GM12878 (cell line): ENCODE data around the gene BMPR2. TPM values are rescaled to one million over a fixed set of nuclear protein-coding genes. Genes with fewer than 3 reads are reported as not detected.

Experiments
- ATAC-seq: fragments of 200-7000 bp; cut with Tn5 transposase; 3 replicates; pipeline ENCODE4 v1.9.1; 2020; ENCODE audit warnings: mild to moderate bottlenecking, moderate library complexity
- BruUV-seq: library from RNA; stranded (reverse); fragments of 400-500 nt; replicated peaks from 2 replicates; lab custom pipeline; 2021; lab: Mats Ljungman, UMichigan
- CTCF ChIA-PET: fragments of 300-600 bp; sonication (Branson Sonifier 250); formaldehyde crosslinking; extraction: SDS; loops from one replicate; lab custom pipeline; 2021; ENCODE audit warnings: inconsistent platforms; lab: Yijun Ruan, JAX
- POLR2A ChIA-PET: fragments of 350-600 bp; formaldehyde crosslinking; extraction: SDS; loops from one replicate; lab custom pipeline; 2021; ENCODE audit warnings: inconsistent platforms; lab: Charles Lee
- RAD21 ChIA-PET: fragments of 300-600 bp; sonication (Branson Sonifier 250); formaldehyde crosslinking; loops from one replicate; lab custom pipeline; 2023; ENCODE audit warnings: antibody characterized with exemption; ENCODE audit not compliant: unreplicated experiment; lab: Charles Lee
- SMC1A ChIA-PET: fragments of 300-600 bp; sonication (Branson Sonifier 250); formaldehyde crosslinking; loops from one replicate; lab custom pipeline; 2023; ENCODE audit not compliant: unreplicated experiment, uncharacterized antibody; lab: Charles Lee
- DNase-seq: peaks from one replicate; pipeline ENCODE4 v3.0.0-alpha.2; 2011; ENCODE audit warnings: low read depth, low spot score
- FAIRE-seq: peaks from 3 replicates; lab custom pipeline; 2011; peaks lifted over from hg19 to GRCh38; lab: Jason Lieb, UNC
- H2AFZ ChIP-seq: 2 replicates; pipeline ENCODE4 v1.6.0; 2011; ENCODE audit warnings: low read depth, low read length, control low read depth; ENCODE audit not compliant: control insufficient read depth
- H3K27ac ChIP-seq: 2 replicates; pipeline ENCODE4 v1.5.1; 2011; ENCODE audit warnings: control low read depth; ENCODE audit not compliant: control insufficient read depth, insufficient read depth
- H3K27me3 ChIP-seq, 2 experiments: replicated peaks in 1 of 2; 2 replicates each; pipeline versions ENCODE4 v1.6.0 to v1.6.1; 2011; ENCODE audit warnings: low read length in 1 of 2; ENCODE audit not compliant: control insufficient read depth in 2 of 2, insufficient read depth in 2 of 2
- H3K36me3 ChIP-seq, 2 experiments: 2 replicates each; pipeline ENCODE4 v1.5.1; 2011; ENCODE audit warnings: low read length in 1 of 2; ENCODE audit not compliant: control insufficient read depth in 2 of 2, insufficient read depth in 2 of 2
- H3K4me1 ChIP-seq: 2 replicates; pipeline ENCODE4 v1.6.1; 2011; ENCODE audit warnings: mild to moderate bottlenecking, low read length, moderate library complexity, mixed read lengths; ENCODE audit not compliant: control insufficient read depth, insufficient read depth
- H3K4me2 ChIP-seq: 2 replicates; pipeline ENCODE4 v1.6.0; 2011; ENCODE audit warnings: control low read depth; ENCODE audit not compliant: control insufficient read depth, insufficient read depth
- H3K4me3 ChIP-seq: fragments of 200-600 bp; sonication (generic); 2 replicates; pipeline ENCODE4 v1.5.1; 2016
- H3K79me2 ChIP-seq: 2 replicates; pipeline ENCODE4 v1.6.0; 2011; ENCODE audit warnings: low read length; ENCODE audit not compliant: control insufficient read depth, insufficient read depth
- H3K9ac ChIP-seq: 2 replicates; pipeline ENCODE4 v1.8.0; 2011; ENCODE audit warnings: low read length, control low read depth, mixed read lengths; ENCODE audit not compliant: control insufficient read depth, insufficient read depth
- H3K9me3 ChIP-seq: replicated peaks from 3 replicates; pipeline ENCODE4 v1.5.1; 2011; ENCODE audit warnings: mild to moderate bottlenecking, low read length; ENCODE audit not compliant: control insufficient read depth, insufficient read depth
- H4K20me1 ChIP-seq: 2 replicates; pipeline ENCODE4 v1.6.0; 2011; ENCODE audit not compliant: control insufficient read depth, insufficient read depth
- CHD4 ChIP-seq: fragments of 200-600 bp; sonication (generic); IDR thresholded peaks from 2 replicates; pipeline ENCODE4 v1.6.1; 2016; ENCODE audit warnings: mild to moderate bottlenecking
- EP300 ChIP-seq, 2 experiments: fragments of 150-350 bp in 1 of 2; IDR thresholded peaks; 2 replicates each; pipeline ENCODE4 v1.6.1; 2011 to 2012; ENCODE audit warnings: low read depth in 2 of 2, low read length in 2 of 2, borderline replicate concordance in 1 of 2, improper control_type of control experiment in 1 of 2, inconsistent platforms in 1 of 2; ENCODE audit not compliant: control insufficient read depth in 1 of 2
- FOXK2 ChIP-seq: fragments of 450-650 bp; IDR thresholded peaks from 2 replicates; pipeline ENCODE4 v1.6.1; 2017; ENCODE audit warnings: mild to moderate bottlenecking, moderate library complexity
- IKZF2 ChIP-seq, 2 experiments: fragments of 450-650 bp; IDR thresholded peaks; 2 replicates each; pipeline ENCODE4 v1.6.1; 2017; ENCODE audit warnings: mild to moderate bottlenecking in 2 of 2, moderate library complexity in 2 of 2
- MTA2 ChIP-seq: fragments of 450-650 bp; IDR thresholded peaks from 2 replicates; pipeline ENCODE4 v1.6.1; 2016; ENCODE audit warnings: low read depth, mild to moderate bottlenecking, moderate library complexity
- PAX5 ChIP-seq: IDR thresholded peaks from 2 replicates; pipeline ENCODE4 v1.6.1; 2011; ENCODE audit warnings: low read depth, low read length, borderline replicate concordance
- SREBF1 ChIP-seq: IDR thresholded peaks from 2 replicates; pipeline ENCODE4 v1.6.1; 2012; ENCODE audit warnings: mild to moderate bottlenecking, low read length
- WGBS: methylation state at CpG from one replicate; pipeline ENCODE4 v1.1.6; 2016; ENCODE audit warnings: low lambda C conversion rate; ENCODE audit not compliant: insufficient replicate concordance, insufficient coverage; ENCODE audit errors: missing lambda C conversion rate; 5-methylcytosine and 5-hydroxymethylcytosine counted together
- in situ Hi-C: fragments of 300-500 bp; cut with MboI; formaldehyde crosslinking; loops from 9 replicates; pipeline ENCODE4 v1.14.3; 2018; ENCODE audit warnings: mixed read lengths
- intact Hi-C: fragments of 100-400 bp; cut with micrococcal nuclease; formaldehyde crosslinking; loops from one replicate; pipeline ENCODE4 v1.14.2; 2022; ENCODE audit not compliant: unreplicated experiment
- polyA plus RNA-seq, 11 experiments: library from polyadenylated mRNA; depleted of rRNA in 4 of 11; unstranded in 6 of 11; stranded (reverse) in 5 of 11; fragments of >200 nt; fragmentation: Nextera tagmentation in 4 of 11; fragmentation: Illumina TruSeq in 1 of 11; extraction: Ambion mirVana in 4 of 11; extraction: Trizol in 1 of 11; gene quantifications; 1 replicate in 1 of 11; 2 replicates in 10 of 11; pipeline versions ENCODE4 v1.2.1 to v1.2.3, GENCODE V29; 2011 to 2016; ENCODE audit warnings: inconsistent platforms in 2 of 11, missing spikeins in 2 of 11, low read depth in 1 of 11
- total RNA-seq, 4 experiments: library from RNA; depleted of rRNA in 3 of 4; stranded (reverse); fragments of >200 nt in 3 of 4; fragmentation: Illumina TruSeq in 1 of 4; extraction: Trizol in 1 of 4; gene quantifications; 2 replicates each; pipeline versions ENCODE4 v1.2.1 to v1.2.3, GENCODE V29; 2013 to 2021
- TF ChIP-seq, protein P1 (sequence below), 3 experiments: IDR thresholded peaks in 2 of 3; conservative IDR thresholded peaks in 1 of 3; 2 replicates each; pipeline ENCODE4 v1.5.1; 2011; ENCODE audit warnings: low read depth in 3 of 3, low read length in 3 of 3, mild to moderate bottlenecking in 3 of 3, control low read depth in 2 of 3, moderate library complexity in 2 of 3, inconsistent platforms in 1 of 3, mixed read lengths in 1 of 3; ENCODE audit not compliant: control insufficient read depth in 2 of 3, insufficient read depth in 1 of 3; ENCODE audit errors: extremely low read depth in 1 of 3

Gene BMPR2
- total and polyA plus RNA-seq, 10 of the 15 experiments (the other 5 are each of a cell fraction or from before 2014, with no cell fraction given), result 2.4 to 33.0 (median 7.1) TPM

- RAD21 ChIA-PET, result interaction anchor here (1.0 to 1.8 kb wide), 6 partner anchors 8 to 25 kb away, joined by 3 to 16 read pairs (median 4); partner anchors contain the start of gene FAM117B
- in situ Hi-C loops, result no loop called here
- H3K4me3 ChIP-seq, result no peak overlapping the region
- H3K79me2 ChIP-seq, result no peaks in the 10 kb centered on the region
- POLR2A ChIA-PET, result interaction anchor here (1.0 to 3.2 kb wide), 5 partner anchors 18 to 60 kb away, joined by 3 to 18 read pairs (median 4); partner anchors contain the start of gene FAM117B
- DNase-seq, result no peak
- no peaks in the 10 kb centered on the region for H4K20me1 ChIP-seq
- no peak for ATAC-seq
- intact Hi-C loops, result no loop called here
- peak overlapping the region; percentile 21; the same call in 1 of the 2 replicates for H2AFZ ChIP-seq
- peaks cover 30% of the 10 kb centered on the region for H3K4me1 ChIP-seq
- SMC1A ChIA-PET, result interaction anchor here (0.6 to 2.4 kb wide), 15 partner anchors 8 to 259 kb away, joined by 3 to 21 read pairs (median 4); partner anchors contain the start of gene FAM117B
- H3K9ac ChIP-seq, result no peak overlapping the region
- H3K4me2 ChIP-seq, result peak overlapping the region; percentile 56; the same call in 1 of the 2 replicates
- FAIRE-seq, result peak; percentile 56
- H3K27me3 ChIP-seq, result no peaks in the 10 kb centered on the region
- no peaks in the 10 kb centered on the region for H3K9me3 ChIP-seq
- no peaks in the 10 kb centered on the region for H3K36me3 ChIP-seq
- peak overlapping the region; percentile 64; the same call in 1 of the 2 replicates for H3K27ac ChIP-seq
- no TSS peak for BruUV-seq
- TF ChIP-seq PAX5, result no peak
- TF ChIP-seq, protein P1, sequence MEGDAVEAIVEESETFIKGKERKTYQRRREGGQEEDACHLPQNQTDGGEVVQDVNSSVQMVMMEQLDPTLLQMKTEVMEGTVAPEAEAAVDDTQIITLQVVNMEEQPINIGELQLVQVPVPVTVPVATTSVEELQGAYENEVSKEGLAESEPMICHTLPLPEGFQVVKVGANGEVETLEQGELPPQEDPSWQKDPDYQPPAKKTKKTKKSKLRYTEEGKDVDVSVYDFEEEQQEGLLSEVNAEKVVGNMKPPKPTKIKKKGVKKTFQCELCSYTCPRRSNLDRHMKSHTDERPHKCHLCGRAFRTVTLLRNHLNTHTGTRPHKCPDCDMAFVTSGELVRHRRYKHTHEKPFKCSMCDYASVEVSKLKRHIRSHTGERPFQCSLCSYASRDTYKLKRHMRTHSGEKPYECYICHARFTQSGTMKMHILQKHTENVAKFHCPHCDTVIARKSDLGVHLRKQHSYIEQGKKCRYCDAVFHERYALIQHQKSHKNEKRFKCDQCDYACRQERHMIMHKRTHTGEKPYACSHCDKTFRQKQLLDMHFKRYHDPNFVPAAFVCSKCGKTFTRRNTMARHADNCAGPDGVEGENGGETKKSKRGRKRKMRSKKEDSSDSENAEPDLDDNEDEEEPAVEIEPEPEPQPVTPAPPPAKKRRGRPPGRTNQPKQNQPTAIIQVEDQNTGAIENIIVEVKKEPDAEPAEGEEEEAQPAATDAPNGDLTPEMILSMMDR (IDR thresholded peaks at IDR 0.05 in 2 of 3, conservative IDR thresholded peaks at IDR 0.05 in 1 of 3; ENCODE audit: control insufficient read depth in 2 of 3, extremely low read depth in 1 of 3, insufficient read depth in 1 of 3, low read depth in 3 of 3, low read length in 3 of 3), result no peak
- no peak for TF ChIP-seq EP300 (IDR thresholded peaks at IDR 0.05; ENCODE audit: borderline replicate concordance in 1 of 2, control insufficient read depth in 1 of 2, low read depth in 2 of 2, low read length in 2 of 2)
- TF ChIP-seq MTA2, result no peak
- no peak for TF ChIP-seq SREBF1
- TF ChIP-seq IKZF2 (IDR thresholded peaks at IDR 0.05), result no peak
- no peak for TF ChIP-seq FOXK2
- TF ChIP-seq CHD4, result no peak
- 74% methylated on average over 5 of the region's 5 CpGs for WGBS
- CTCF ChIA-PET, result interaction anchor here (0.8 to 2.6 kb wide), 6 partner anchors 12 to 90 kb away, joined by 3 to 21 read pairs (median 5); partner anchors contain the start of gene FAM117B
These were observed 234.3 kb downstream of the BMPR2 start for GRCh38 chr2:202610380-202610779.
